ENCODE results near the gene TRIML1. TPM values are rescaled to one million over a fixed set of nuclear protein-coding genes. Genes with fewer than 3 reads are reported as not detected.

The TRIML1 gene
- total RNA-seq, 2 experiments from 2014 or later: not detected

DNA sequence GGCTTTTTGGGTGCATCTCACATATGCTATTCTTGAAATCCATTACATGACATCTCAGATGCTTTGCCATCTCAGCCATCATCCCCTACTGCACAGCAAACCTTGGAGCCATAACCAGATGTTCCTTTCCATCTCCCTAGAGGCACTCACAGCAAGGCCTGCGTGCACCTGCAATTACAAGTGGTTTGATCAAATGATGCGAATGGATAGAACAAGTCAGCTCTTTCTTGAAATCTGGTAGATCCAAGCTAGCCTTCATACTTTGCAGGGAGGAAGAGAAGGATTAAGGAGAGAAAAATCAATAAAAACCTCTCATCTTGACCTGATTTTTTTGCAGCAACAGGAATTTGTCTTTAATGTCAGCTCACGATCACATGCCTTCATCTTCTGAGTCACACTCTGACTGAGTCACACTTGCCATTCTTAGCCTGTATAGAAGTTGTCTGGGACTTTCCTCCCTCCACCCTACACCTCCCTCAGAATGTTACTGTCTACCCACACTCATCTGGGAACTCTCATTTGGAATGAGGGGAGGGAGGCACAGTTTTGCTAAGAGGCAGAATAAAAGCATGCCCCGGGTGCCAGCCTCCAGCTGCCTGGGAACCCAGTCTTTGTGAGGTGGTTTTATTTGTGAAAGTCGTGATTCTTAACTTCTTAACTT is 11.9 kb upstream of the TRIML1 start:
- H3K27me3 Mint-ChIP-seq (ENCODE audit: low read depth): no peaks in the 10 kb centered on the region
- no peak for DNase-seq
- no peak overlapping the region for H3K27ac Mint-ChIP-seq
- no peak overlapping the region for H3K4me3 Mint-ChIP-seq
- H3K9me3 Mint-ChIP-seq (ENCODE audit: insufficient read depth): peaks cover 20% of the 10 kb centered on the region
- H3K4me1 Mint-ChIP-seq (ENCODE audit: low read depth): no peaks in the 10 kb centered on the region
- ChIA-PET POLR2A (no interaction called here), CTCF (no interaction called here)
- H3K36me3 Mint-ChIP-seq (ENCODE audit: low read depth): no peaks in the 10 kb centered on the region
- ATAC-seq: no peak

DNA sequence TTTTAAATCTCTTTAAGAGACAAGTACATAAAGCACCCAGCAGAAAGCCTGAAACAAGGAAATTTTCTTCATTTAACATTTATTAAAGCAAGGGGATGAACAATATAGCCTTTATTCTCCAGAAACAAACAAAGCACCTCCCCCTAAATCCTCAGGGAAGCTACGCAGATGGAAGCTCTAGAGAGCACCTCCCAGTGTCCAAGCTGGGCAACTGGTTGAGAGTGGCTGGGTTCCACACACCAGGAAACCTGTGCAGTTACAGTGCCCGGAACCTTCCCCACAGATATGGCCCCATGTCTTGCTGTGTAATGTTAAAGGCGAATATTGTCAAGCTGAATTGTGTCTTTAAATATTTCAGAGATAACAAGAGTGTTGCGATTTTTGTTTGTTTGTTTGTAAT is 8.9 kb upstream of the TRIML1 start:
- no peak overlapping the region for H3K27ac Mint-ChIP-seq
- ChIA-PET POLR2A (no interaction called here), CTCF (no interaction called here)
- no peak for ATAC-seq
- peaks cover 12% of the 10 kb centered on the region for H3K9me3 Mint-ChIP-seq (ENCODE audit: insufficient read depth)
- H3K36me3 Mint-ChIP-seq (ENCODE audit: low read depth): no peaks in the 10 kb centered on the region
- no peak overlapping the region for H3K4me3 Mint-ChIP-seq
- no peaks in the 10 kb centered on the region for H3K4me1 Mint-ChIP-seq (ENCODE audit: low read depth)
- H3K27me3 Mint-ChIP-seq (ENCODE audit: low read depth): no peaks in the 10 kb centered on the region
- no peak for DNase-seq

DNA sequence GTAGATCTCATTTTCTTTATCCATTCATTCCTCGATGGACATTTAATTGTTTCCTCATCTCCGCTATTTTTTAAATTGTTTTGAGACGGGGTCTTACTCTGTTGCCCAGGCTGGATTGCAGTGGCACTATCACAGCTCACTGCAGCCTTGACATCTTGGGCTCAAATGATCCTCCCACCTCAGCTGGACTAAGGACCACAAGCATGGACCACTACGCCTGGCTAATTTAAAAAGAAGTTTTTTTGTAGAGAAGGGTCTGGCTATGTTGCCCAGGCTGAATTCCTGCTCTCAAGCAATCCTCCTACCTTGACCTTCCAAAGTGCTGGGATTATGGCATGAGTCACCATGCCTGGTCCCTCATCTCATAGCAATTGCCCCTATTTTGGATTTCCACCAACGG is 7.0 kb upstream of the TRIML1 start:
- ChIA-PET POLR2A (no interaction called here), CTCF (no interaction called here)
- Mint-ChIP-seq H3K9me3 (ENCODE audit: insufficient read depth) (peaks cover 15% of the 10 kb centered on the region), H3K4me1 (ENCODE audit: low read depth) (no peaks in the 10 kb centered on the region), H3K4me3 (no peak overlapping the region), H3K27ac (no peak overlapping the region), H3K36me3 (ENCODE audit: low read depth) (no peaks in the 10 kb centered on the region), H3K27me3 (ENCODE audit: low read depth) (no peaks in the 10 kb centered on the region)
- no peak for ATAC-seq
- no peak for DNase-seq

GRCh38 chr4:188138227-188138626 is 1.0 kb upstream of the TRIML1 start:
- DNase-seq (no peak), ATAC-seq (no peak)
- ChIA-PET POLR2A (no interaction called here), CTCF (no interaction called here)
- Mint-ChIP-seq H3K9me3 (ENCODE audit: insufficient read depth) (peaks cover 15% of the 10 kb centered on the region), H3K4me1 (ENCODE audit: low read depth) (no peaks in the 10 kb centered on the region), H3K36me3 (ENCODE audit: low read depth) (no peaks in the 10 kb centered on the region), H3K4me3 (no peak overlapping the region), H3K27ac (no peak overlapping the region), H3K27me3 (ENCODE audit: low read depth) (no peaks in the 10 kb centered on the region)

- CTCF ChIA-PET: no interaction called here
Observed at GRCh38 chr4:188139671-188140070, 430 bp downstream of the TRIML1 start.

DNA sequence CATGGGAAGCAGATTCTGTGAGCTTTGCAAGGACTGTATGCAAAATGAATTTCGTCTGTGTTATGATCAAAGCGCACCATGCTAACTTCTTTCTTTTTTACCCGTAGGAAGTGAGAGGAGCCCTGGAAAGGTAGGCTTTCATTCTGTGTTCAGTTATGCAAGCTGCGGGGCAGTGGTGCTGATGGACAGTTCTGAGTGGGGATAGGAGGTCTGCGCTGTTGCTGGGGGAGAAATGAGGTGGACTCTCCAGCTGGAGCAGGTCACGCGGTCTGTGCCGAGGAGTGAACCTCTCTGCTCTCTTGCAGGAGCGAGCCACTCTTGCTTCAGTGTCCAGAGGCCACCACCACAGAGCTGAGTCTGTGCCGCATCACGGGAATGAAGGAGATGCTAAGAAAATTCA is 4.5 kb downstream of the TRIML1 start:
- Mint-ChIP-seq H3K4me3 (no peak overlapping the region), H3K27me3 (ENCODE audit: low read depth) (no peaks in the 10 kb centered on the region), H3K36me3 (ENCODE audit: low read depth) (no peaks in the 10 kb centered on the region), H3K9me3 (ENCODE audit: insufficient read depth) (peaks cover 4% of the 10 kb centered on the region), H3K27ac (no peak overlapping the region), H3K4me1 (ENCODE audit: low read depth) (no peaks in the 10 kb centered on the region)
- DNase-seq (no peak), ATAC-seq (no peak)
- CTCF ChIA-PET: no interaction called here
- POLR2A ChIA-PET: no interaction called here

More at GRCh38 chr4:188139671-188140070, 430 bp downstream of the TRIML1 start:
- DNase-seq (no peak), ATAC-seq (no peak)
- Mint-ChIP-seq H3K9me3 (ENCODE audit: insufficient read depth) (peaks cover 15% of the 10 kb centered on the region), H3K27me3 (ENCODE audit: low read depth) (no peaks in the 10 kb centered on the region), H3K4me3 (no peak overlapping the region), H3K4me1 (ENCODE audit: low read depth) (no peaks in the 10 kb centered on the region), H3K27ac (no peak overlapping the region), H3K36me3 (ENCODE audit: low read depth) (no peaks in the 10 kb centered on the region)
- POLR2A ChIA-PET: no interaction called here

DNA sequence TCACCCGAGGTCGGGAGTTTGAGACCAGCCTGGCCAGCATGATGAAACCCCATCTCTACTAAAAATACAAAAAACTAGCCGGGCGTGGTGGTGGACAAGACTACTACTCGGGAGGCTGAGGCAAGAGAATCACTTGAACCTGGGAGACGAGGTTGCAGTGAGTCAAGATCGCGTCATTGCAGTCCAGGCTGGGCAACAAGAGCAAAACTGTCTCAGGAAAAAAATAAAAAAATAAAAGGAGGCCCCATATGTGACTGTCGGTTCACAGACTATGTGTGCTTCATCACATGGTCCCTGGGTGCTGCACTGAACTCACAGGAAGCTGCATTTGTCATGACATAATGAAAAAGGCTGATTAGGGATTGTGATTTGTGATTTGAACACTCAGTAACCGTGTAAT is 6.4 kb downstream of the TRIML1 start:
- Mint-ChIP-seq H3K27ac (no peak overlapping the region), H3K4me1 (ENCODE audit: low read depth) (no peaks in the 10 kb centered on the region), H3K36me3 (ENCODE audit: low read depth) (no peaks in the 10 kb centered on the region), H3K4me3 (no peak overlapping the region), H3K27me3 (ENCODE audit: low read depth) (no peaks in the 10 kb centered on the region), H3K9me3 (ENCODE audit: insufficient read depth) (peaks cover 2% of the 10 kb centered on the region)
- POLR2A ChIA-PET: no interaction called here
- DNase-seq (no peak), ATAC-seq (no peak)
- CTCF ChIA-PET: no interaction called here

GRCh38 chr4:188146618-188147017 is 7.4 kb downstream of the TRIML1 start:
- Mint-ChIP-seq H3K27me3 (ENCODE audit: low read depth) (no peaks in the 10 kb centered on the region), H3K36me3 (ENCODE audit: low read depth) (no peaks in the 10 kb centered on the region), H3K27ac (no peak overlapping the region), H3K4me1 (ENCODE audit: low read depth) (no peaks in the 10 kb centered on the region), H3K4me3 (no peak overlapping the region), H3K9me3 (ENCODE audit: insufficient read depth) (no peaks in the 10 kb centered on the region)
- ATAC-seq (no peak), DNase-seq (no peak)
- ChIA-PET POLR2A (no interaction called here), CTCF (no interaction called here)

GRCh38 chr4:188147176-188147575 is 7.9 kb downstream of the TRIML1 start:
- ChIA-PET POLR2A (no interaction called here), CTCF (no interaction called here)
- no peak overlapping the region for H3K4me3 Mint-ChIP-seq
- H3K36me3 Mint-ChIP-seq (ENCODE audit: low read depth): no peaks in the 10 kb centered on the region
- DNase-seq: no peak
- no peak overlapping the region for H3K27ac Mint-ChIP-seq
- H3K27me3 Mint-ChIP-seq (ENCODE audit: low read depth): no peaks in the 10 kb centered on the region
- no peaks in the 10 kb centered on the region for H3K9me3 Mint-ChIP-seq (ENCODE audit: insufficient read depth)
- no peaks in the 10 kb centered on the region for H3K4me1 Mint-ChIP-seq (ENCODE audit: low read depth)
- no peak for ATAC-seq

GRCh38 chr4:188147776-188148175 is 8.5 kb downstream of the TRIML1 start:
- CTCF ChIA-PET: no interaction called here

DNA sequence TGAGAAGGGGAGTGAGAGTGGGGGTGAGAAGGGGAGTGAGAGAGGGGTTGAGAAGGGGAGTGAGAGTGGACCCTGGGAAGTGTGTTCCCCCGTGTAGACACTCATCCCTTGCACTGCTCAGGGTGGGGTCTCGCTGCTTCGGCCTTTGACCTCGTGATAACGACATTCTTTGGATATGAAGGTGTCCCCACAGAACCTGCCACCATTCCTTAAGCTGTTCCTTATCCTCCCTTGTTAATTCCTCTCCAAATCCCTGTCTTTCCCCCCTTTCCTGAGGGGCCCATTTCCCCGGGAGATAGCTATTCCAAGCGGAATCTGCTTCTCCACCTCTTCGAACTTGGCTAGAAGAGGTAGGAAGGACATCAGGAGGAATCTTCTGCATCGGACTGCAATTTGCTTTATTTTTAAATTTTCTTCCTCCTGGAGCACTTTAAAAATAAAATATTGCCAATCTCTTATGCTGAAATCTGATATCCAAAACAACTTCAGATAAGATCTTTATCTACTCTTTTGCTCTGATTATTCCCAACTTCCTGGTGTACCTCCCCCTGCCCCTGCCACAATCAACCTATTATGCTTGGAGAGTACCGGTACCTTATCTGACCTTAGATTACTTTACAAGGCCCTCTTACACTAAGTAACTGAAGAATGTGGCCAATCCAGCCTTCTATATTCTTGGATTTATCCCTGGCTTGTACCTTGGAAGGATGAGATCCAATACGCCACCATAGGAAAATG is 15.6 kb downstream of the TRIML1 start:
- ChIA-PET CTCF (no interaction called here), POLR2A (no interaction called here)
- H3K4me3 Mint-ChIP-seq: no peak overlapping the region
- ATAC-seq (no peak), DNase-seq (no peak)
- peaks cover 6% of the 10 kb centered on the region for H3K9me3 Mint-ChIP-seq (ENCODE audit: insufficient read depth)
- no peaks in the 10 kb centered on the region for H3K27me3 Mint-ChIP-seq (ENCODE audit: low read depth)
- H3K36me3 Mint-ChIP-seq (ENCODE audit: low read depth): no peaks in the 10 kb centered on the region
- H3K27ac Mint-ChIP-seq: no peak overlapping the region
- no peaks in the 10 kb centered on the region for H3K4me1 Mint-ChIP-seq (ENCODE audit: low read depth)

More at GRCh38 chr4:188147776-188148175, 8.5 kb downstream of the TRIML1 start:
- no peak for ATAC-seq
- DNase-seq: no peak
- Mint-ChIP-seq H3K4me1 (ENCODE audit: low read depth) (no peaks in the 10 kb centered on the region), H3K4me3 (no peak overlapping the region), H3K27me3 (ENCODE audit: low read depth) (no peaks in the 10 kb centered on the region), H3K36me3 (ENCODE audit: low read depth) (no peaks in the 10 kb centered on the region), H3K9me3 (ENCODE audit: insufficient read depth) (no peaks in the 10 kb centered on the region), H3K27ac (no peak overlapping the region)
- POLR2A ChIA-PET: no interaction called here

DNA sequence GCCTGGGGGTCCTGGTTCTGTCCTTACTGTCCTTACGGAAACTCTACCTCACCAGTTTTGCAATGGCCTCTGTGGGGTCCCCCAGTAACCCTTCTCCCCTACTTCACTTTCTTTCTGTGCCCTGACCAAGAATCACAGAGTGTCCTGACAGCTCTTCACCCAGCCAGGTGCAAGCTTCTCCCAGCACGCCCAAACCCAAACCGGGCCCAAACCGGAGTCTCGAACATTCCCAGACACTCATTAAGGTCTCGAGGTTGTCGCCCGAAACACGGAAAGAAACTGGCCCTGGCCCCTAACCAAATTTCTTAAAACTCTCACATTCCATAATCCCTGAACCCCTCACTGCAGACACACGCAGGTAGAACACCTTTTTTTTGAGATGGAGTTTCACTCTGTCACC is 19.1 kb downstream of the TRIML1 start:
- ChIA-PET CTCF (no interaction called here), POLR2A (no interaction called here)
- Mint-ChIP-seq H3K4me3 (no peak overlapping the region), H3K27ac (no peak overlapping the region), H3K27me3 (ENCODE audit: low read depth) (no peaks in the 10 kb centered on the region), H3K9me3 (ENCODE audit: insufficient read depth) (peaks cover 13% of the 10 kb centered on the region), H3K36me3 (ENCODE audit: low read depth) (no peaks in the 10 kb centered on the region), H3K4me1 (ENCODE audit: low read depth) (no peaks in the 10 kb centered on the region)
- DNase-seq (no peak), ATAC-seq (no peak)

Measured in activated CD8-positive, alpha-beta T cell treated with anti-CD3 and anti-CD28 coated beads, Interleukin-2, amount 10 ng/mL, durations not matched to agents 7 days and 5 days (primary cell).